Measurements from ENCODE around the gene TANGO2.

TANGO2 gene

DNA sequence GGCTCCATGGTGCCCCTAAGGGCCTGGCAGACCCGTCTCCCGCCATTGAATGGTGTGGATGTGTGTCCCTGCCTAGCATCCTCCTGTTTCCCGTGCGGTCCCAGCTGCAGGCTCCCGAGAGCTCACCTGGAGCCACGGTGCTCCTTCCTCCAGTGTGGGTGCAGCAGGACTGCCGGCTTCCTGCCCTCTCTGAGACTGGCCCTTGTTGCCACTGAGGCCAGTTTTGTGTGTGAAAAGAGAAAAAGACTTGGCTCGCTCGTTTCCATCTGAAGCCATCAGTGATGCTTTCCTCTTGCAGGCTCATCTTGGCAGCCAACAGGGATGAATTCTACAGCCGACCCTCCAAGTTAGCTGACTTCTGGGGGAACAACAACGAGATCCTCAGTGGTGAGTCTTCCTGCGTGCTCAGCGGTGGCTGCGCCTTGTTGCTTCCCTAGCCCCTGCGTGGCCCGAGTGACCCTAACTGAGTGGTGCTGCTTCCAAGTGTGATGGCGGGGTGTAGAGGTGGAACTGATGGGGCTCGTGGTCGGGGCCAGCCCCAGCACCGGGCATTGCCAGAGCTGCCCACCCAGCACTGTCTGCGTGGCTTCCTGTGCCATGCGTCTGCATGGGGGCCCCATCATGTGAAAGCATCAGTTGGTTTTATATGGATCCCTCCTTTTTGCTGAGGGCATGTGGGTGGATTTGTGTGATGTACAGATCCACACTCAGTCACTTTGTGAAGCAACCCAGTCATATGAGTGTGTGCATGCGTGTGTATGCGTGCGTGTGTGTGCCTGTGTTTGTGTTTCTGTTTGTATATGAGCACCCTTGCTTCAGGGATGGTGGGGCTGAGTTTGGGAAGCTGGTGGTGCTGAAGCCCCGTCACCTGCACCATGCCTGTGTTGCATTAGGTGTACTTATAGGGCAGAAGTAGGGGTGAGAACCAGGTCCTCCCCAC is 22.4 kb downstream of the TANGO2 start:
- Histone ChIP-seq H3K4me3 (ENCODE audit: low read depth, low read length) (no peak overlapping the region), H3K27me3 (no peaks in the 10 kb centered on the region), H3K36me3 (no peaks in the 10 kb centered on the region), H3K4me1 (no peaks in the 10 kb centered on the region), H3K9me3 (no peaks in the 10 kb centered on the region; the same call in 1 of the 2 replicates)
- TF ChIP-seq, protein P1, sequence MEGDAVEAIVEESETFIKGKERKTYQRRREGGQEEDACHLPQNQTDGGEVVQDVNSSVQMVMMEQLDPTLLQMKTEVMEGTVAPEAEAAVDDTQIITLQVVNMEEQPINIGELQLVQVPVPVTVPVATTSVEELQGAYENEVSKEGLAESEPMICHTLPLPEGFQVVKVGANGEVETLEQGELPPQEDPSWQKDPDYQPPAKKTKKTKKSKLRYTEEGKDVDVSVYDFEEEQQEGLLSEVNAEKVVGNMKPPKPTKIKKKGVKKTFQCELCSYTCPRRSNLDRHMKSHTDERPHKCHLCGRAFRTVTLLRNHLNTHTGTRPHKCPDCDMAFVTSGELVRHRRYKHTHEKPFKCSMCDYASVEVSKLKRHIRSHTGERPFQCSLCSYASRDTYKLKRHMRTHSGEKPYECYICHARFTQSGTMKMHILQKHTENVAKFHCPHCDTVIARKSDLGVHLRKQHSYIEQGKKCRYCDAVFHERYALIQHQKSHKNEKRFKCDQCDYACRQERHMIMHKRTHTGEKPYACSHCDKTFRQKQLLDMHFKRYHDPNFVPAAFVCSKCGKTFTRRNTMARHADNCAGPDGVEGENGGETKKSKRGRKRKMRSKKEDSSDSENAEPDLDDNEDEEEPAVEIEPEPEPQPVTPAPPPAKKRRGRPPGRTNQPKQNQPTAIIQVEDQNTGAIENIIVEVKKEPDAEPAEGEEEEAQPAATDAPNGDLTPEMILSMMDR (IDR thresholded peaks at IDR 0.05; ENCODE audit: low read depth, low read length), result no peak
- no peak for DNase-seq

DNA sequence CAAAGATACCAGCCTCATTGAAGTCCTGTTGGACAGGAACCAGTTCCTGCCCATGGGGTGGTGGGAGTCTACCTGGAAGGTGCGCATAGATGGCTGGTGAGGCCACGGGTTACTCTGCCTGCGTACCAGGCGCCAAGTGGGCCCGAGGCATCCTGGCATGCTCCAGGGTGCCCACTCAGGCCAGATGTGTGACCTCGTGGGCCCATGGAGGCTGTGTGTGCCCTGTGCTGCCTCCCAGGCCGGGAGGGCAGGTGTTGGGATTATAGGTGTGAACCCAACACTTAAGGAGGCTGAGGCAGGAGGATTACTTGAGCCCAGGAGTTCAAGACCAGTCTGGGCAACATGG is 23.1 kb downstream of the TANGO2 start:
- H3K4me3 ChIP-seq (ENCODE audit: low read depth, low read length), result no peak overlapping the region
- H3K9me3 ChIP-seq, result no peaks in the 10 kb centered on the region; the same call in 1 of the 2 replicates

DNA sequence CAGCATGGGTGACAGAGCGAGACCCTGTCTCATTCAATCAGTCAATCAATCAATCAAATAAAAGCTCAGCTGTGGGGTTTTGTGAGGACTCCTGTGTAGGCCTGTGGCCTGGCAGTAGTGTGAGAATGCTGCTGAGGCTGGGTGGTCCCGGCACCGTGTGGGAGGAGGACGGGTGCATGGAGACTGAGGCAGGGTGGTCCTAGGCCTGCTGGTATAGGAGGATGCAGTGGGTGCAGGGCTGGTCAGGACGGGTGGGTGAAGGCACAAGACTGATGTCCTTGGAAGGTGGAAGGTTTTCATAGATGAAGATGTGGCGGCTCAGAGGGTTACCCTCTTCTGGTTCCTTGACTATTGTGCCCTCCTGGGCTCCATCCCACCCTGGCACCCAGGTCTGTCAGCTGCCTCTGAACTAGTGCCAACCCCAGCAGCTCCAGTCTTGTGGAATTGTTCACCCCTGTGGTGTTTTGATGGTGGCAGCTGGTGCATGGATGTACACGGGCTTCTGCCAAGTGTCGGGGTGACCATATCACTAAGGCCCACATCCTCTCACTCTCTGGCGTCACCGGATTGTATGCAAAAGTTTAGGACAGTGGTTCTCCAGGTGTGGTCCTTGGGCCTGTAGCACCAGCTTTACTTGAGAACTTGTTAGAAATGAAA is 23.7 kb downstream of the TANGO2 start:
- Histone ChIP-seq H3K4me3 (ENCODE audit: low read depth, low read length) (no peak overlapping the region), H3K36me3 (no peaks in the 10 kb centered on the region), H3K9me3 (no peaks in the 10 kb centered on the region; the same call in 1 of the 2 replicates), H3K27me3 (no peaks in the 10 kb centered on the region), H3K4me1 (no peaks in the 10 kb centered on the region)
- TF ChIP-seq, protein P1 (IDR thresholded peaks at IDR 0.05; ENCODE audit: low read depth, low read length), result no peak
- no peak for DNase-seq

More for the DNA sequence above, 23.1 kb downstream of the TANGO2 start:
- Histone ChIP-seq H3K27me3 (no peaks in the 10 kb centered on the region), H3K4me1 (no peaks in the 10 kb centered on the region), H3K36me3 (no peaks in the 10 kb centered on the region)
- DNase-seq, result no peak
- TF ChIP-seq, protein P1 (IDR thresholded peaks at IDR 0.05; ENCODE audit: low read depth, low read length), result no peak

DNA sequence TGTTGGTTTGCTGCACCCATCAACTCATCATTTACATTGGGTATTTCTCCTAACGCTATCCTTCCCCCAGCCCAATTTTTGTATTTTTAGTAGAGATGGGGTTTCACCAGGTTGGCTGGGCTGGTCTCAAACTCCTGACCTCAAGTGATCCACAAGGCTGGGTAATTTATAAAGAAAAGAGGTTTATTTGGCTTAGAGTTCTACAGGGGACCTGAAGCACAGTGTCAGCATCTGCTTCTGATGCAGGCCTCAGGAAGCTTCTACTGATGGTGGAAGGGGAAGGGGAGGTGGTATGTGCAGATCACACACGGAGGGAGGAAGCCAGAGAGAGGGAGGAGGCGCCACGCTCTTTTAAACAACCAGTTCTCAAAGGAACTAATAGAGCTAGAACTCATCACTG is 25.8 kb downstream of the TANGO2 start:
- no peak for DNase-seq
- no peaks in the 10 kb centered on the region for H3K4me1 ChIP-seq
- TF ChIP-seq, protein P1 (IDR thresholded peaks at IDR 0.05; ENCODE audit: low read depth, low read length), result no peak
- no peak overlapping the region for H3K4me3 ChIP-seq (ENCODE audit: low read depth, low read length)
- H3K36me3 ChIP-seq, result no peaks in the 10 kb centered on the region
- H3K9me3 ChIP-seq, result no peaks in the 10 kb centered on the region; the same call in 1 of the 2 replicates
- H3K27me3 ChIP-seq, result no peaks in the 10 kb centered on the region

DNA sequence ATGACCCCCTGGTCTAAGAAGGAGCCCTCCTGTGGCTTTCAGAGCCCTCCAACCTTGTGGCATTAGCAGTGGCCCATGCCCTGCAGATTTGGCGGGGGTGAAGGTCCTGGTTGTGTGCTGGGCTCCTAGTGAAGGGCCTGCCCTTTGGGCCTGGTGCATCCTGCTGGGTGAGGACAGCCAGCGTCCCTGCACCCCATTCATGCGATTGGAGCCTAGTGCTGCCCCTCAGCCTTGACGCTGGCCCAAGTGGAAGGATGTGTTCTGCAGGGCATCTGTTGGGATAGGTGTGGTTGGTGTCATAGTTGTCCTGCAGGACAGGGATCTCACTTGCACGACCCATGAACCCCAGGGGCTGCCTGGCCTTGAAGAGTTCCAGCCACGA is 31.0 kb downstream of the TANGO2 start:
- Histone ChIP-seq H3K9me3 (no peaks in the 10 kb centered on the region; the same call in 1 of the 2 replicates), H3K4me1 (no peaks in the 10 kb centered on the region), H3K36me3 (no peaks in the 10 kb centered on the region), H3K27me3 (no peaks in the 10 kb centered on the region), H3K4me3 (ENCODE audit: low read depth, low read length) (no peak overlapping the region)
- TF ChIP-seq, protein P1 (IDR thresholded peaks at IDR 0.05; ENCODE audit: low read depth, low read length), result no peak
- DNase-seq, result no peak
